Activated CD8-positive, alpha-beta memory T cell treated with anti-CD3 and anti-CD28 coated beads for 4 hours (primary cell): ENCODE results near the gene POLE2.
"Not testable (repeated sequence)": the region's sequence is repeated elsewhere in the genome, so short reads cannot be mapped to it uniquely, and the experiment has no call there.

ENCODE experiments used
- DNase-seq, 2 donors: peaks; one replicate each; pipeline ENCODE4 v3.0.0-alpha.2; 2020; ENCODE audit warnings: low read depth in 2 of 2

The POLE2 gene, protein sequence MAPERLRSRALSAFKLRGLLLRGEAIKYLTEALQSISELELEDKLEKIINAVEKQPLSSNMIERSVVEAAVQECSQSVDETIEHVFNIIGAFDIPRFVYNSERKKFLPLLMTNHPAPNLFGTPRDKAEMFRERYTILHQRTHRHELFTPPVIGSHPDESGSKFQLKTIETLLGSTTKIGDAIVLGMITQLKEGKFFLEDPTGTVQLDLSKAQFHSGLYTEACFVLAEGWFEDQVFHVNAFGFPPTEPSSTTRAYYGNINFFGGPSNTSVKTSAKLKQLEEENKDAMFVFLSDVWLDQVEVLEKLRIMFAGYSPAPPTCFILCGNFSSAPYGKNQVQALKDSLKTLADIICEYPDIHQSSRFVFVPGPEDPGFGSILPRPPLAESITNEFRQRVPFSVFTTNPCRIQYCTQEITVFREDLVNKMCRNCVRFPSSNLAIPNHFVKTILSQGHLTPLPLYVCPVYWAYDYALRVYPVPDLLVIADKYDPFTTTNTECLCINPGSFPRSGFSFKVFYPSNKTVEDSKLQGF

DNA sequence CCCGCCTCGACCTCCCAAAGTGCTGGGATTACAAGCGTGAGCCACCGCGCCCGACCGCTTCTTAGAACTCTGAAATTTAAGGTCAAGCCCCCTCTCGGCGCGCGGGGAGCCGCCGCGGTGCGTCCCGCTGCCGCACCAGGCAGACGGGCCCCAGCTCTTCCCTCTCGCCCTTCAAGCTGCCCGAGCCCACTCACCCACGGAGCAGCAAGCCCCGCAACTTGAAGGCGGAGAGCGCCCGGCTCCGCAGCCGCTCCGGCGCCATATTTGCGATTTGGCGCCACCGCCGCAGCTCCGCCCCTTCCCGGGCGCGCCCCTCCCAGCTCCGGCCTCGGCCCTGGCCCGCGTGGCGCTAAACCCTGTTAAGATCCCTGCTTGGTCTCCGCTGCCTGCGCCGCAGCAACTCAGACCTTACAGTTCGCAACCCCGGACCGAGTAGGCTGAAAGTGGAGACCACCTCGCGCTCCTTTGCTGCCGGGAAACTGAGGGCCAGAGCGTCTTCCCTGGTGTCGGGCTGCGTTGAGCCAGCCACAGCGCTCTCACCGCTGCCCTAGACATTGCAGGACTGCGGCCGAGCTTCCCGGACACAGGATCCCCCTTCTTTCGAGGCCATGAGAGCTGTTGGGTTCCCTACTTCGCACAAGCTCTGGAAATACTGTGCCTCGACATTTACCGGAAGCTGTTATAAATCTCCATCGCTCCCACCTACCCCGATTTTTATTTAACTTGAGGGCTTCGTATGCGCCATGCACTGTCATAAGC is at the start of gene POLE2:
Gene POLE2, minus strand, starts transcription at position 273 of the 759 bp plus-strand sequence. Its CDS starts 11 bp downstream, at position 262.
- DNase-seq: peak; percentile 46 to 48

- DNase-seq: not testable (repeated sequence)
Observed at GRCh38 chr14:49735669-49736068, 47.7 kb upstream of the POLE2 start.

DNA sequence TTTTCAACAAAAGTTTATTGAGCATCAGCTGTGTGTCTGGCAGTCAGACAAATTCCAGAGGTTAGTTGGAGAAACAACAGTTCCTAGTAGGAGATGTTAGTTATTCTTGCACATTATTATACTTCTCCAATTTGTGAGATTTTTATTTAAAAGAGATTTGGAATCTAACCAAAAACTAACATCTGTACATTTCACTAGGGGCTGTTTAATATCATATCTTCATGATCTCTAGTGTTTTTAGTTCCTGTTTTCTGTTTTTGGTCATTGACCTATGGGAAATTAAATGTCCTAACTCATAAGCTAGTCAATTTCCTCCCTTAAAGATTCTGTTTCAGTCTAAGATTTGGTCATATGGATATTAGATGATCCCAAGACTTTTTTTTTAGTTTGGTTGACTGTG is 45.8 kb upstream of the POLE2 start:
- DNase-seq: no peak

DNA sequence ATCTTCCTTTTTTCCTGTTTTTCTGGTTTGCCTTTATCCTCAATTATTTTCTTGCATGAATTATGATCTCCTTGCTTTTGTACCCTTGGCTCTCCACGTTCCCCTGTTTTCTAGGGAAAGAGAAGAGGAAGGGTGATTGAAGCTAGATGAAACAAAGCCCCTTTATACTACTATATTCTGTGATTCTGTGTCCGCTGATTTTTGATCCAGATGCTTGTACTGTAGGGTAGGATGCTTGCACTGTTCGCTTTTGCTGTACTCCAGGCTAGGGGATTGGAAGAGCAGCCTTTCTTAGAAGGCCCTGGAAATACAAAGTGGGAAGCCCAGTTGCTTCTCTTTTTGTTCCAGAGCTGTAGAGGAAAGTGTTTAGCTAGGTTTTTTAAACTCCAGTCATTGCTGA is 44.9 kb upstream of the POLE2 start:
- no peak for DNase-seq

GRCh38 chr14:49727171-49727570 is 39.2 kb upstream of the POLE2 start:
- no peak for DNase-seq

DNA sequence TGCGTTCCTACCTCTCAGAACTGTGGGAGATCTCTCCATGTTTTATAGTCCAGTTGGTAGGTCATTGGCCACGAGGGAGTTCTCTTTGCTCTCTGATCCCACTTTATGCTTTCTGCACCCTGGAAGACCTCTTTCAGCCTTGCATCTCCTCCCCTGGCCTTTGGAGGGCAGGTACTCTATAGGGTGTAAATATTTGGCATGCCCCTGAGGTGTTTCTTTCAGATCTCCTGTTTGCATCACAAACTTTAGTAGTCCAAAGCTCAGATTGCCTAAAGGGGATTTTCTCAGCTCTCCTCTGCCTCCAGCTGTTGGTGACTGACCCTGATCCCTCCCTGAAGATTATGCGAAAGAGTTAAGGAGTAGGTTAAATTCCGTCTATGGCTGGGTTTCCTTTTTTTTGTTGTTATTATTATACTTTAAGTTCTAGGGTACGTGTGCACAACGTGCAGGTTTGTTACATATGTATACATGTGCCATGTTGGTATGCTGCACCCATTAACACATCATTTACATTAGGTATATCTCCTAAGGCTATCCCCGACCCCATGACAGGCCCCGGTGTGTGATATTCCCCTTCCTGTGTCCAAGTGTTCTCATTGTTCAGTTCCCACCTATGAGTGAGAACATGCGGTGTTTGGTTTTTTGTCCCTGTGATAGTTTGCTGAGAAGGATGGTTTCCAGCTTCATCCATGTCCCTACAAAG is 33.9 kb upstream of the POLE2 start:
- not testable (repeated sequence) for DNase-seq

- DNase-seq: no peak
Observed at GRCh38 chr14:49720744-49721143, 32.7 kb upstream of the POLE2 start.

DNA sequence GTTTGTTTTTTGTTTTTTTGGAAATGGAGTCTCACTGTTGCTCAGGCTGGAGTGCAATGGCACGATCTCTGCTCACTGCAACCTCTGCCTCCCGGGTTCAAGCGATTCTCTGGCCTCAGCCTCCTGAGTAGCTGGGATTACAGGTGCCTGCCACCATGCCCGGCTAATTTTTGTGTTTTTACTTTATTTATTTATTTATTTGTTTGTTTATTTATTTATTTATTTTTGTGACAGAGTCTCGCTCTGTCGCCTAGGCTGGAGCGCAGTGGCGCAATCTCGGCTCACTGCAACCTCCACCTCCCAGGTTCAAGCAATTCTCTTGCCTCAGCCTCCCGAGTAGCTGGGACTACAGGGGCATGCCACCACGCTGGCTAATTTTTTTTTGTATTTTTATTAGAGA is 23.0 kb upstream of the POLE2 start:
- DNase-seq: not testable (repeated sequence)

DNA sequence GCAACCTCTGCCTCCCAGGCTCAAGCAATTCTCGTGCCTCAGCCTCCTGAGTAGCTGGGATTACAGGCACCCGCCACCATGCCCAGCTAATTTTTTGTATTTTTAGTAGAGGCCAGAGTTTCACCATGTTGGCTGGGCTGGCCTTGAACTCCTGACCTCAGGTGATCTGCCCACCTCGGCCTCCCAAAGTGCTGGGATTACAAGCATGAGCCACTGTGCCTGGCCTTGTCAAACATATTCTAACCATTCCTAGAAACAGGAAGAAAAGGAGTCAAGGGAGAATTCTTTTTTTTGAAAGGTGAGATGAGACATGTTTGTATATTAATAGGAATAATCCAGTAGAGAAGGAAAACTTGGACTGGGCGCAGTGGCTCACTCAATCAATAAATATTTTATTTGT is 16.5 kb upstream of the POLE2 start:
- not testable (repeated sequence) for DNase-seq

DNA sequence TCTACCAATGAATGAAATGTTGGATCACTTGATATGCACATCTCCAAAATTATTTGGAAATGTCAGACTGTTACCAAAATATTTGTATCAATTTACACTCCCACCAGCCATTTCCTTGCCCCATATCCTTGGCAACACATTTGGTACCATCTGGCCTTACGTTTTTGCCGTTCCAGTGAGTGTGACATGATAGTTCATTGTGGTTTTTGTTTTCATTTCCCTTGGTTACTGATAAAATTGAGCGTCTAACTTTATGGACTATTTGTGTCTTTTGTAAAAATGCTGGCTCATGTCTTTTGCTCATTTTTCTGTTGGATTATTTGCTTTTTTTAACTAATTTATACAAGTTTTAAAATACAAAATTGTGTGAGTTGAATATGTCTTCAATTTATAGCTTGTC is 16.0 kb upstream of the POLE2 start:
- no peak for DNase-seq

DNA sequence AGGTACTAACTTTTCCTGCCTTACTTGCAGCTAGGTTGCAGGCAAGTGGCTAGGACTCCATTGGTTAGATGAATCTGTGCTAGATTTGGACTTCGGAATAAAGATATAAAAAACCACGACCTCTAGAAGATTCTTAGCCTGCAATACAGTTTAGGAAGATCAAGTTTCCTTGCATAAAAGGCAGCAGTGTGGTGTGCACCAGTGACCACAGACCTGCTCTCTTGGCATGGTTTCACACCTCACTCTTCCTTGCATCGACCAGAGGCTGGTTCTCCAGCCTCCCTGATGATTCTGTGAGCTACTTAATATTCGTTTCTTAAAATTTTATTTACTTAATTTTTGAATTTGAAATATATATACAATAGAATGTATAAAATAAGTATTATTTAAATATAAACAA is 14.7 kb upstream of the POLE2 start:
- DNase-seq: no peak

DNA sequence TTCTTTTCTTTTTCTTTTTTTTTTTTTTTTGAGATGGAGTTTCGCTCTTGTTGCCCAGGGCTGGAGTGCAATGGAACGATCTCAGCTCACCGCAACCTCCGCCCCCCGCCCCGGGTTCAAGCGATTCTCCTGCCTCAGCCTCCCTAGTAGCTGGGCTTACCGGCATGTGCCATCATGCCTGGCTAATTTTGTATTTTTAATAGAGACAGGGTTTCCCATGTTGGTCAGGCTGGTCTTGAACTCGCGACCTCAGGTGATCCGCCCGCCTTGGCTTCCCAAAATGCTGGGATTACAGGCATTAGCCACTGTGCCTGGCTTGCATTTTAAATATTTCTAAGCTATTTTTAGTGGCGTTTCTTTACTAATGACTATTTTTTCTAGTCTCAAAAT is 5.7 kb upstream of the POLE2 start:
- DNase-seq: not testable (repeated sequence)

DNA sequence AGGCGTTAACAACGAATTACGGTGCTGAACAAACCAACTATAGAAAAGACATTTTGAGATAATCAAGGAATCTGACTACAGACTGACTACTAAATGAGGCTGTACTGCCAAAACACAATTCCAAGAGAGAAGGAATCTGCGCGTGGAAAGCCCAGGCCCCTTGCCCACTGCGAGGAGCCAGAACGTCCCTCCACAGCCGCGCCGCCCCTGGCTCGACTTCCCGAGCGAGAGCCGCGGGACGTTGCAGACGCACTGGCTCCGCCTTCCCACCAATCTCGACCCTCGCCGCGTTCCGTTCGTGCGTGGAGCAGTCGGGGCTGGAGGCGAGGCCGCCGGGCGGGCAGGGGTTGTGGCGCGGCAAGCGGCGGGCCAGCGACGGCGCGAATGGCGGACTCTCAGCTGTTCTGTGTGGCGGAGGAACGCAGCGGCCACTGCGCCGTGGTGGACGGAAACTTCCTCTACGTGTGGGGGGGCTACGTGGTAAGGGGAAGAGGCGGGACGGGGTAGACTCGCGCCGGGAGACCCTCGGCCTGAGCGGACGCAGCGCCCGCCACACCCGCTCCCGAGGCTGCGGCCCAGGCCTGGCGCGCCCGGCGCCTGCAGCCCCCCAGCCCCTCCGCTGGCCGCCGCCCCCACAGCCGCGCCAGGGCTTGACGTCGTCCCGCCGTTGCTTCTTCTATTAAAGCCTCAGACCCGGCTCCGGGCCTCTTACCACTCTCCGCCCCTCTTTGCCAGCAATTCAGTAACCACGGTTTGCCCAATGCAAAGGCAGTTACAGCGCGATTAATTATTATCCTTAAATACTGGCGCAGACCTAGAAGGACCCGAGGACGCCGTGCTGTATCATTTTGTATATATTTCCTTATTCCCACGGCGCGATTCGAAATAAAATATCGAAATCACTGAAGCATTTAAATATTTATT is 5.1 kb upstream of the POLE2 start, which contains the start of gene KLHDC1:
Gene KLHDC1, plus strand, starts transcription at position 310 of the 924 bp plus-strand sequence. Its CDS starts 75 bp downstream, at position 385.
- DNase-seq: peak; percentile 51 to 62

- no peak for DNase-seq
Observed at GRCh38 chr14:49692193-49692757, 4.3 kb upstream of the POLE2 start.

DNA sequence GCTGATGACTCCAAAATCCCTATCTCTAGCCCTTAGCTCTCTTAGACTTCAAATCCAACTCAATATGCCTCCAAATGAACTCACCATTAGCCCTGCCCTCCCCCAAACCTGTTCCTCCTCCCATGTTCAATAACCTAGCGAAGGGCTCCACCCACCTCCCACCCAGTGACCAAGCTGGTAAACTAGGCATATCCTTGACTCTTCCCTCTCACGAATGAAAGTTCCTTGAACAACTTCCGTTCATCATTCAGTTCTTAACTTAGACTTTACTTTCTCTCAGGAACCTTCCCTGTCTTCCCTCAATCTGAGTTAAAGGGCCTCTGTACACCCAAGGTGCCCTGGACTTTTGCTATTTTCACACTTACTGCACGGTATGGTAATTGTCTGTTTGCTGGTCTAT is 3.0 kb upstream of the POLE2 start:
- no peak for DNase-seq

DNA sequence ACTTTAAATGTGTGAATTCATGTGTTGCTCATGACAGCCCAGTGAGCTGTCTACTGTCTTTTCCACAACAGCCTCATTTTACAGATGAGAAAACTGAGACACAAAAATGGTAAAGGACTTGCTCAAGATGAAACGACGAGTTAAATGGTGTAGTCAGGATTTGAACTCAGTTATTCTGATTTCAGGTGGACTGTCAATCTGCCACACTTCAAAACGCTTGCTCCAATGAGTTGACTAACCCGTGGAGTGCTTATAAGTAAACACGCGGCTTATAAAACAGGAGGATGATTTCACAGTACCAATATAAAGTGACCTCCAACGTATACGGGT is 652 bp upstream of the POLE2 start:
- DNase-seq: no peak

GRCh38 chr14:49686425-49686824 is 1.6 kb downstream of the POLE2 start:
- DNase-seq: no peak

DNA sequence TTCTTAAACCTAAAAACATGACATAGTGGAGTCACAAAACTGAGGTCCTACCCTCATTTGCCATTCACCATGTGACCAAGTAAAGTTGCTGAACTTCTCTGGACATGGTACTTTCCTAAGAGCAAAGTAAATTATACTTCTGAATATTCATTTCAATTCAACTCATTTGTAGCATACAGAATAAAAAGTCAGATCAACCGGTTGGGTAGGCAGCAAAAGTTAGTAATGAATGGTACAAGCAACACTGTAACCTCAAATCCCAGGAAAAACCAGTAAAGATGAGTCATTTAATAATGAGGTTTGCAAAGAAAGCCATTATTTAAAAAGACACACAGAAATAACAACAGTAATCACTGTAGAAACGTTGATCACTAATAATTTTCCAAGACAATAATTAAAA is 8.7 kb downstream of the POLE2 start:
- no peak for DNase-seq

- DNase-seq: no peak
Observed at GRCh38 chr14:49677643-49678042, 10.4 kb downstream of the POLE2 start.

DNA sequence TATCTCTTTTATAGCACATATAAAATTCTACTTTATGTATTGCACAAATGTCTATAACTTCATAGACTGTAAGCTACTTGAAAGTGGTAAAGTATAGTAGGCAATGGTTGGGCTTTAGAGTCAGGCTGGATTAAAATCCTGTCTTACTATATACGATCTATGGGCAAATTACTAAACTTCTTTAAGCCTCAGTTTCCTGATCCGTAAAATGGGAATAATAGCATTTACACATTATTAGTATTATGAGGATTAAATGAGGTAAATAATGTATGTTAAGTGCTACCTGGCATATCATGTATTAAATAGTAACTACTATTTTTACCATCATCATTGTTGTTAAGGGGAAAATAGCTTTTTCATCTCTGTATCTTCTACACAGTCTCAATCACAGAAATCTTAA is 14.4 kb downstream of the POLE2 start:
- DNase-seq: no peak

DNA sequence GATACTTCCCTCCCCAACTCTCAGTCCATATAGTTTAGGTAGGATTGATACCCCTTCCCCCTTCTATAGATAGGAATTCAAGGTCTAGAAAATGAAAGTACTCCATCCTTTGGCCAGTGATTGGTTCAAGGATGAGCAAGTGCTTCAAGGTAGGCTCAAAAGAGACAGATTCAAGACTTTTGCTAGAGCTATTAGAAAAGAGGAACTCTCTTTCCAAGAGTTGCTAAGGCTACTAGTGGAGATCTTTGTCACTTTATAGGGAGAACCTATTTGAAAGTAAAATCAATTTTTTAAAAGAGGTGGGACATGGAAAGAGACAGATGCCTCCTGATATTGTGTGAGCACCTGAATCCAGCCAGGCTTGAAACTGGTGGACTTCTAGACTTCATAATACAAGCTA is 17.5 kb downstream of the POLE2 start:
- no peak for DNase-seq
